Keratinocyte (primary cell): ENCODE measurements around the gene MAP4. TPM values are rescaled to one million over a fixed set of nuclear protein-coding genes. Genes with fewer than 3 reads are reported as not detected.

ENCODE experiments used
- DNase-seq: peaks from one replicate; pipeline ENCODE4 v3.0.0-alpha.2; 2011; ENCODE audit warnings: low read depth, missing footprints, low spot score
- FAIRE-seq: peaks from 2 replicates; lab custom pipeline; 2011; peaks lifted over from hg19 to GRCh38; lab: Jason Lieb, UNC
- H2AFZ ChIP-seq: 2 replicates; pipeline ENCODE4 v1.6.0; 2012; ENCODE audit warnings: low read length, control low read depth, inconsistent platforms; ENCODE audit not compliant: control insufficient read depth
- H3K27ac ChIP-seq: 2 replicates; pipeline ENCODE4 v1.5.1; 2011; ENCODE audit warnings: low read length; ENCODE audit not compliant: control insufficient read depth, insufficient read depth
- H3K27me3 ChIP-seq: 3 replicates; pipeline ENCODE4 v1.6.0; 2011; ENCODE audit warnings: low read length; ENCODE audit not compliant: control insufficient read depth, insufficient read depth; ENCODE audit errors: extremely low read depth
- H3K36me3 ChIP-seq, 2 experiments: 2 replicates in 1 of 2; 3 replicates in 1 of 2; pipeline ENCODE4 v1.5.1; 2011; ENCODE audit warnings: low read length in 2 of 2, mild to moderate bottlenecking in 1 of 2; ENCODE audit not compliant: control insufficient read depth in 2 of 2, insufficient read depth in 2 of 2; ENCODE audit errors: extremely low read depth in 1 of 2
- H3K4me1 ChIP-seq: 3 replicates; pipeline ENCODE4 v1.5.1; 2011; ENCODE audit warnings: low read length; ENCODE audit not compliant: control insufficient read depth, insufficient read depth; ENCODE audit errors: extremely low read depth
- H3K4me2 ChIP-seq: 3 replicates; pipeline ENCODE4 v1.6.0; 2011; ENCODE audit warnings: low read depth, low read length; ENCODE audit not compliant: control insufficient read depth, insufficient read depth; ENCODE audit errors: extremely low read depth
- H3K4me3 ChIP-seq, 3 experiments: fragments of 200-600 bp in 1 of 3; sonication (generic) in 1 of 3; 2 replicates in 2 of 3; 3 replicates in 1 of 3; pipeline ENCODE4 v1.5.1; 2011 to 2016; ENCODE audit warnings: low read length in 3 of 3, mild to moderate bottlenecking in 3 of 3, control low read depth in 2 of 3, inconsistent platforms in 1 of 3, low read depth in 1 of 3, mixed read lengths in 1 of 3, mixed run types in 1 of 3, moderate library complexity in 1 of 3; ENCODE audit not compliant: control insufficient read depth in 2 of 3, insufficient read depth in 2 of 3; ENCODE audit errors: extremely low read depth in 1 of 3
- H3K79me2 ChIP-seq: 2 replicates; pipeline ENCODE4 v1.6.0; 2012; ENCODE audit warnings: low read length; ENCODE audit not compliant: control insufficient read depth, insufficient read depth
- H3K9ac ChIP-seq: 3 replicates; pipeline ENCODE4 v1.6.0; 2011; ENCODE audit warnings: low read length; ENCODE audit not compliant: control insufficient read depth, insufficient read depth; ENCODE audit errors: extremely low read depth
- H3K9me1 ChIP-seq: 3 replicates; pipeline ENCODE4 v1.6.0; 2011; ENCODE audit warnings: low read length; ENCODE audit not compliant: control insufficient read depth, insufficient read depth; ENCODE audit errors: extremely low read depth
- H3K9me3 ChIP-seq: 2 replicates; pipeline ENCODE4 v1.5.1; 2012; ENCODE audit warnings: low read depth, low read length; ENCODE audit not compliant: control insufficient read depth
- H4K20me1 ChIP-seq: 3 replicates; pipeline ENCODE4 v1.6.0; 2011; ENCODE audit warnings: low read length; ENCODE audit not compliant: control insufficient read depth, insufficient read depth; ENCODE audit errors: extremely low read depth
- CTCF ChIP-seq, 3 experiments: IDR thresholded peaks in 1 of 3; conservative IDR thresholded peaks in 1 of 3; optimal IDR thresholded peaks in 1 of 3; 2 replicates in 2 of 3; 3 replicates in 1 of 3; pipeline versions ENCODE3 to v1.5.1; 2011; ENCODE audit warnings: low read length in 3 of 3, mild to moderate bottlenecking in 3 of 3, moderate library complexity in 2 of 3, control low read depth in 1 of 3, inconsistent platforms in 1 of 3; ENCODE audit not compliant: insufficient read depth in 2 of 3; ENCODE audit errors: extremely low read depth in 1 of 3
- EZH2 ChIP-seq: IDR thresholded peaks from one replicate; pipeline ENCODE4 v1.6.1; 2012; ENCODE audit warnings: inconsistent platforms, mild to moderate bottlenecking, low read length, moderate library complexity
- dilution Hi-C: fragments of 300-500 bp; cut with MboI; formaldehyde crosslinking; loops from one replicate; pipeline ENCODE4 v1.7.0; 2020; ENCODE audit warnings: low sequenced_read_pairs; ENCODE audit not compliant: extremely low pct_ligation_motif_present
- polyA plus RNA-seq, 5 experiments: library from polyadenylated mRNA; depleted of rRNA in 3 of 5; stranded (reverse) in 3 of 5; stranded (forward) in 1 of 5; unstranded in 1 of 5; fragments of >200 nt; gene quantifications; 1 replicate in 1 of 5; 2 replicates in 3 of 5; 3 replicates in 1 of 5; pipeline versions ENCODE4 v1.2.1 to v1.2.3, GENCODE V29; 2011 to 2012; ENCODE audit warnings: missing spikeins in 2 of 5, low read depth in 1 of 5, low replicate concordance in 1 of 5

MAP4 gene
- polyA plus RNA-seq, 1 donor (not counting 4 experiments of a cell fraction or from before 2014, with no cell fraction given) = 110 TPM

GRCh38 chr3:47892286-47893040 lies 123.8 kb downstream of the MAP4 start:
- no peaks in the 10 kb centered on the region for H3K9me3 ChIP-seq
- no peak for FAIRE-seq
- TF ChIP-seq CTCF (optimal IDR thresholded peaks at IDR 0.05 in 1 of 3, IDR thresholded peaks at IDR 0.05 in 1 of 3, conservative IDR thresholded peaks at IDR 0.05 in 1 of 3; ENCODE audit: extremely low read depth in 1 of 3, insufficient read depth in 2 of 3, low read length in 3 of 3) (no peak), EZH2 (no peak)
- H3K4me2 ChIP-seq = no peak overlapping the region
- DNase-seq = no peak
- no peaks in the 10 kb centered on the region for H3K27me3 ChIP-seq
- H4K20me1 ChIP-seq = no peaks in the 10 kb centered on the region
- H2AFZ ChIP-seq = no peak overlapping the region
- no peak overlapping the region for H3K27ac ChIP-seq
- no peak overlapping the region for H3K9ac ChIP-seq
- no peaks in the 10 kb centered on the region for H3K4me1 ChIP-seq
- H3K36me3 ChIP-seq = peaks cover 22 to 27% of the 10 kb centered on the region in 2 experiments
- dilution Hi-C loops = no loop called here
- no peaks in the 10 kb centered on the region for H3K79me2 ChIP-seq
- no peaks in the 10 kb centered on the region for H3K9me1 ChIP-seq
- H3K4me3 ChIP-seq = no peak overlapping the region

GRCh38 chr3:47891613-47892005 lies 124.6 kb downstream of the MAP4 start:
- no peak for TF ChIP-seq CTCF (optimal IDR thresholded peaks at IDR 0.05 in 1 of 3, IDR thresholded peaks at IDR 0.05 in 1 of 3, conservative IDR thresholded peaks at IDR 0.05 in 1 of 3; ENCODE audit: extremely low read depth in 1 of 3, insufficient read depth in 2 of 3, low read length in 3 of 3)
- no peak for TF ChIP-seq EZH2
- dilution Hi-C loops = no loop called here
- Histone ChIP-seq H3K27me3 (no peaks in the 10 kb centered on the region), H3K4me3 (no peak overlapping the region), H3K27ac (no peak overlapping the region), H3K9me3 (no peaks in the 10 kb centered on the region), H3K79me2 (no peaks in the 10 kb centered on the region), H3K4me2 (no peak overlapping the region), H3K9ac (no peak overlapping the region), H2AFZ (no peak overlapping the region), H3K36me3 (peaks cover 22 to 27% of the 10 kb centered on the region in 2 experiments), H3K9me1 (no peaks in the 10 kb centered on the region), H3K4me1 (no peaks in the 10 kb centered on the region), H4K20me1 (no peaks in the 10 kb centered on the region)
- DNase-seq = no peak
- FAIRE-seq = no peak
